HG02759 (cell line): ENCODE measurements around the gene ZCCHC14.
A peak's percentile ranks its signal among the peaks of the same experiment; 100 is the strongest.
"Not testable (repeated sequence)": the region's sequence is repeated elsewhere in the genome, so short reads cannot be mapped to it uniquely, and the experiment has no call there.

Source experiments
- ATAC-seq: cut with Tn5 transposase; IDR thresholded peaks from one replicate; pipeline ENCODE4 v1.9.1; 2021; ENCODE audit warnings: mild to moderate bottlenecking, moderate library complexity; ENCODE audit not compliant: unreplicated experiment

ZCCHC14 gene

DNA sequence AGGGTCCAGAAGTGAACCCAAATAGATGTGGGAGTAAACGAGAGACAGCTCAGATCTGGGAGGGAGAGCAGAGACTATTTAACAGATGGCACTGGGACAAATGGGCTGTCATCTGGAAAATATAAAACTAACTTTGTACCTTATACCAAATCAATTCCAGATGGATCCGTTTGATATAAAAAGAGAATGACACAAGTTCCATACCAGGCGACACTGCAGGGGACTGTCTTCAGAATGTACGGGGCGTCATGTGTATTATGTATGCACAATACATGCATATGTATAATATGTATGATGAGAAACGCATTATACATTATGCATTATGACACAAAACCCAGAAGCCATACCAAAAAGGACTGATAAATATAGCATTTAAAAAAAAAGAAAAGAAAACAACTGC lies 10.2 kb downstream of the ZCCHC14 start:
- not testable (repeated sequence) for ATAC-seq

DNA sequence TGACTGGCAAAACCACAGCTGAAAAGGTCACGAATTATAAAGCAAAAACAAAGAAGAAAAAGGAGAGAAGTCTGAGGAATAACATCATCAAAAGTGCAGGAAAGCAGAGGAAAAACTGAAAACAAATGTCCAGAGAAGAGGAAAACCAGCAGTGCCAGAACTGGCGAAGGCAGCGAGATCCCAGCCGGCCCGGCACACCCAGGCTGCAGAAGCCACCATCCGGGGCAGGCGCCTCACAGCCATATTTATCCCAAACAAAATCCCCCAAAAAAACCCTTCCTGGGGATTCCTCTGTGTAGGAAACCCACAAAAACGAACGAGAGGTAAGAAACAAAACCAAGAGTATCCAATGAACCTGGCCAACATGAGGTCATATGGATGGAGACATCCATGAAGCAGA lies 10.6 kb downstream of the ZCCHC14 start:
- no peak for ATAC-seq

- ATAC-seq: not testable (repeated sequence)
Observed at GRCh38 chr16:87481711-87482110, 11.1 kb downstream of the ZCCHC14 start.

DNA sequence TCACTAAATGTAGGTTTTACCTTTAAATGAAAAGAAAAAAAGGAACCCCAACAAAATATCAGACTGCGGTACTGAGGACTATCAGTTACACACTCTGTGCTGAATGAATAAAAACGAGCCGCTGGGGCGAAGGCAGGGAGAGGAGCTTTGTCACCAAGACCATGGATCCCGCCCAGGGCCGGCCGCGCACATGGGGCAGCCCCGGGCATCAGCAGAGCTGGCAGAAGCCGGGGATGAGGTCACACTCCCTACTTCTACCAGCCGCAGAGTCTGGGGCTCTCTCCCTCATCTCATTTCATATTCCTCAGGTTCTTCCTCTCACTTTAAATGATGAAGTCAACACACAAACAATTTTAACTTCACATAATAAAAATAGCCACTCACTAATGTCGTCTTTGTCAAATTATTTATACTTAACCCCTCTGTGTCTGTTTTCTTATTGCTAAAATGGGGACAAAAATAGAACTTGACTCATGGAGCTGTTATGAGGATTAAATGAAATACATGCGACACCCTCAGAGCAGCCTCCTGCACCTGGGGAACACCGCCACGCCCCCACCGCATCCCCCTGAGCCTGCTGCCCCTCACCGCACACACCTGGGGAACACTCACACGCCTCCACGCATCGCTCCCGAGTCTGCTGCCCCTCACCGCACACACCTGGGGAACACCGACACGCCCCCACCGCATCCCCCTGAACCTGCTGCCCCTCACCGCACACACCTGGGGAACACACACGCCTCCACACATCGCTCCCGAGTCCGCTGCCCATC lies 15.4 kb downstream of the ZCCHC14 start:
- ATAC-seq: not testable (repeated sequence)

- no peak for ATAC-seq
Observed at GRCh38 chr16:87474566-87474996, 18.2 kb downstream of the ZCCHC14 start.

GRCh38 chr16:87474017-87474416 lies 18.8 kb downstream of the ZCCHC14 start:
- ATAC-seq: no peak

DNA sequence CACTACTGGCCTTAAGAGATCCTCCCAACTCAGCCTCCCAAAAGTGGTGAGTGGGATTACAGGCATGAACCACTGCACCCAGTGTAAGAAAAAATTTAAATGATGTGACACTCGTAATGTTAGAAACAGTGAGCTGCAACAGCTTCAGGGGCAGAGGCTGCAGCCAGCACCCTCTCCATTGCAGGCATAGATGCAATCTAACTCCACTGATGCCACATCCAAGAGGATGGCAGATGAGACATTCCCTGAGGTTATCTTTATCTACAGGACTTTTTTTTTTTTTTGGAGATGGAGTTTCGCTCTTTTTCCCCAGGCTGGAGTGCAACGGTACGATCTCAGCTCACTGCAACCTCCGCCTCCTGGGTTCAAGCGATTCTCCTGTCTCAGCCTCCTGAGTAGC lies 19.9 kb downstream of the ZCCHC14 start:
- no peak for ATAC-seq

DNA sequence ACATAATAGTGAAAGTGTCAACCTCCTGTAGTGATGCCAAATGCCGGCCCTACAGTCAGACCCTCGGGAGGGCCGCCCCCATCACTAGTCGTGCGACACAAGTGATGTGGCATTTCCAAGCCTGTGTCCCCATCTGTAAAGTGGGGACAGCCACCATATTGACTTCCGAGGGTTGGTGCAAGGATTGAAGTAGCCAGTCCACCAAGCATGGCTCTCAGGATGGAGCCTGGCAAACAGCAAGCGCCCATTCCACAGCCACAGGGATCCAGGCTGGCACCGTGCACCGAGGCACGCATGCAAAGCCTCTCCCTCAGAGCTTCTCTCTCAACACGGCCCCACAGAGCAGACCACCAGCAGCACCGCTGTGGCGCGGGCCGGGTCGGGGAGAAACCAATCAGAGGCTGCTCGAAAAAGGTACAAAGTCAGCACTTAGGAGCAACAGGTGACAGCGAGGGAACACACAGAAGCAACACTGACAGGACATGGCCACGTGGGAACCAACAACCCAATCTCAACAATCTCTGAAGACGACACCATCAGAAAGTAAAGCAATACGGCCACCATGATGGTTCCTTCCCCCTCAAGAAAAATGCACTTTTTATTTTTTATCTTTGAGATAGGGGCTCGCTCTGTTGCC lies 20.6 kb downstream of the ZCCHC14 start:
- ATAC-seq: no peak

- ATAC-seq: no peak
Observed at GRCh38 chr16:87471278-87472141, 21.3 kb downstream of the ZCCHC14 start.

DNA sequence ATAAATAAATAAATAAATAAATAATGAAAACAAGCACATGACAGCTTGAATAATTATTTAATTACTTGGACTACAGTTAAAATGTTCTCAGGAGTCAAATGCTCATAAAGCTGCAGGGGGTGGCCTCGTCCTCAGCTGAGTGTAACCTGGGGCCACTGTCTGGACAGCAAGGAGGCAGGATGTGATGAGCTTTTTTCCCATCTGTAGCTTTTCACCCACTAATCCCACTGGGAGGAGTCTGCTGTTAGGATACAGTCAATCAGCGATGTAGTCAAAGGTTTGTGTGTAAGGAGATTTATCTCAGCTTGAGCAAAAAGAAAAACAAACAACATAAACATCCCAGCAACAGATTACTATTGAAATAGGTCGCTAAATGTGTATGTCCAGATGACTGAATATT lies 22.5 kb downstream of the ZCCHC14 start:
- no peak for ATAC-seq

- ATAC-seq: no peak
Observed at GRCh38 chr16:87469169-87469568, 23.7 kb downstream of the ZCCHC14 start.

GRCh38 chr16:87468550-87468949 lies 24.3 kb downstream of the ZCCHC14 start:
- ATAC-seq: no peak

DNA sequence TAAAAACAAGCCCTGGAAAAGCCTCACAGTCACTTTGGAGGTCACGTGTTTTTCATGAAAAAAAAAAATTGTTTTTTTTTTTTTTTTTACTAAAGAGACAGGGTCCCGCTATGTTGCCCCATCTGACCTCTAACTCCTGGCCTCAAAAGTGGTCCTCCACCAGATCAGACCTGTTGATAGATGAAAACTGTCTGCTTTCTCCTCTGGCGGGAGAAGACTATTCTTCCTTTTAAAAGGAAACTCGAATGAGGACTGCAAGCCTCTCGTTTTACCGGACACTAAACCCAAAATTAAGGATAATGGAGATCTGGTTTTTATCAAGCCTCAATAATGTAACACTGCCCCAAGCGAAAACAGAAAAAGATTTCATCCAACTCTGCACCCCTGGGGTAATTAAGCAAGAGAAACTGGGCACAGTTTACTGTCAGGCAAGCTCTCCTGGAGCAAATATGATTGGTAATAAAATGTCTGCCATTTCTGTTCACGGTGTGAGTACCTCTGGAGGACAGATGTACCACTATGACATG lies 25.8 kb downstream of the ZCCHC14 start:
- ATAC-seq: no peak

DNA sequence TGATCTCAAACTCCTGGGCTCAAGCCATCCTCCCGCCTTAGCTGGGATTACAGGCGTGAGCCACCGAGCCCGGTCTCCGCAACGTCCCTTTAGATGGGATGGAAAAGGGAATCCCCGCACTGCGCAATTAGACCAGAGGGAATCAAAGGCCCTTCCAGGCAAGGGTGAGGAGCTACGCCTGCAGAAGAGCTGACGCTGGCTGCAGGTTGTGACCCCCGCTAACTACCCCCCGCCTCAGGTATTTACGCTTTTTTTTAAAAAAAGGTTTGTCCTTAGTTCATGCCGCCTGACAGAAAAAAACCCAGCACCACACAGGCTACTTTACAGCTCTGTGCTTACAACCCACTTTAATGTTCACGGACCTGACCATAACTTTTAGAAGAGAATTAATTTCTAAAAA lies 26.9 kb downstream of the ZCCHC14 start:
- no peak for ATAC-seq

- no peak for ATAC-seq
Observed at GRCh38 chr16:87465306-87465705, 27.5 kb downstream of the ZCCHC14 start.

DNA sequence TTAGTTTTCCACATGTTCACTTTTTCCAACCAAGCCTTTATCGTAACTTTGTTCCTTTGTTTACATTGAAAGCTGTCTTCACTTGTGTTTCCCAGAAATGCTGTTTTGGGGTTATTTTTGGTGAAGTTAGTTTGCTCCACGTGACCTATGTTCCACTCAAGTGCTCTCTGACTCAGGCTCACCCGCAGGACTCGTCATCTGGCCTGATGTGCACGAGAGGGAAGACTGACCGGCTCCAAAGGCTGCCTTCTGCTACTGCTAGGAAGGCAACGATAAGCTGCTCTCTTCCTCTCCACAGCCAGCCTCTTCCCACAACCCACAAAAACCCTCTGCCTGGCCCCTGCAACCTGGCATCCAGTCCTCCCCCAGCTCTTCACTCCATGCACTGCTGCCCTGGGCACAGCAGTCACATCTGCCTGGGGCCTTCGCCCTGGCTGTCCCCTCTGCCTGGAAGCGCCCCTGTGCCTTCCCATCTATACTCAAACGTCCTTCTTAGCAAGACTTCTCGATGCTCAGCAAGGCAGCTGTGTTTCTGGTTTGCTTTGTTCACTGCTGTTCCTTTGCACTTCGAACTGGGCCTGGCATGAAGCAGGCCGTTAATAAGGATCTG lies 28.0 kb downstream of the ZCCHC14 start:
- ATAC-seq: peak; percentile 54

GRCh38 chr16:87463722-87464690 lies 28.8 kb downstream of the ZCCHC14 start:
- peak; percentile 52 for ATAC-seq

- no peak for ATAC-seq
Observed at GRCh38 chr16:87461466-87461991, 31.3 kb downstream of the ZCCHC14 start.

- no peak for ATAC-seq
Observed at GRCh38 chr16:87460936-87461335, 31.9 kb downstream of the ZCCHC14 start.
